Brain microvascular endothelial cell (primary cell): ENCODE measurements around the gene CAMK4.

ENCODE experiments used
- DNase-seq: peaks from one replicate; pipeline ENCODE4 v3.0.0-alpha.2; 2020
- H3K27ac ChIP-seq: fragments of 250-450 bp; sonication (Bioruptor Pico); 2 replicates; pipeline ENCODE4 v1.5.1; 2020; ENCODE audit warnings: mild to moderate bottlenecking, moderate library complexity
- H3K27me3 ChIP-seq: fragments of 250-450 bp; sonication (Bioruptor Pico); replicated peaks from 2 replicates; pipeline ENCODE4 v1.5.1; 2020; ENCODE audit warnings: mild to moderate bottlenecking
- H3K36me3 ChIP-seq: fragments of 250-450 bp; sonication (Bioruptor Pico); replicated peaks from 2 replicates; pipeline ENCODE4 v1.5.1; 2020; ENCODE audit warnings: mild to moderate bottlenecking
- H3K4me3 ChIP-seq: 2 replicates; pipeline ENCODE4 v1.5.1; 2011; ENCODE audit warnings: low read depth, mild to moderate bottlenecking, control low read depth, low read length, moderate library complexity
- CTCF ChIP-seq: IDR thresholded peaks from 2 replicates; pipeline ENCODE4 v1.5.1; 2011; ENCODE audit warnings: low read depth, mild to moderate bottlenecking, moderate library complexity, low read length, control low read depth, inconsistent platforms; ENCODE audit errors: missing control alignments
- in situ Hi-C: cut with HindIII; loops from 2 replicates; pipeline ENCODE4 v1.10.0; 2017; ENCODE audit warnings: low sequenced_read_pairs, low pct_ligation_motif_present

CAMK4 gene

GRCh38 chr5:111514087-111514486, 289.9 kb downstream of the CAMK4 start:
- Histone ChIP-seq H3K36me3 (peaks cover 4% of the 10 kb centered on the region), H3K27me3 (no peaks in the 10 kb centered on the region), H3K4me3 (no peak overlapping the region), H3K27ac (no peak overlapping the region)
- no peak for TF ChIP-seq CTCF
- DNase-seq = no peak
- in situ Hi-C loops = no loop called here

- no peak for DNase-seq
- no peak for TF ChIP-seq CTCF
- in situ Hi-C loops = no loop called here
- Histone ChIP-seq H3K27me3 (no peaks in the 10 kb centered on the region), H3K27ac (no peak overlapping the region), H3K36me3 (no peaks in the 10 kb centered on the region), H3K4me3 (no peak overlapping the region)
These were observed 293.8 kb downstream of the CAMK4 start for GRCh38 chr5:111517853-111518501.

- TF ChIP-seq CTCF = no peak
- Histone ChIP-seq H3K27ac (no peak overlapping the region), H3K27me3 (no peaks in the 10 kb centered on the region), H3K4me3 (no peak overlapping the region), H3K36me3 (no peaks in the 10 kb centered on the region)
- in situ Hi-C loops = no loop called here
- no peak for DNase-seq
These were observed 294.6 kb downstream of the CAMK4 start for GRCh38 chr5:111518777-111519176.

GRCh38 chr5:111520908-111521307, 296.7 kb downstream of the CAMK4 start:
- H3K27ac ChIP-seq = no peak overlapping the region
- in situ Hi-C loops = no loop called here
- H3K4me3 ChIP-seq = no peak overlapping the region
- H3K36me3 ChIP-seq = no peaks in the 10 kb centered on the region
- no peak for TF ChIP-seq CTCF
- H3K27me3 ChIP-seq = no peaks in the 10 kb centered on the region
- DNase-seq = no peak

- no peak overlapping the region for H3K27ac ChIP-seq
- H3K4me3 ChIP-seq = no peak overlapping the region
- in situ Hi-C loops = no loop called here
- TF ChIP-seq CTCF = no peak
- no peaks in the 10 kb centered on the region for H3K36me3 ChIP-seq
- no peaks in the 10 kb centered on the region for H3K27me3 ChIP-seq
- no peak for DNase-seq
These were observed 303.9 kb downstream of the CAMK4 start for GRCh38 chr5:111528056-111528455.

- peak overlapping the region; percentile 1 for H3K4me3 ChIP-seq
- in situ Hi-C loops = no loop called here
- no peak for TF ChIP-seq CTCF
- peak; percentile 98 for DNase-seq
- H3K27me3 ChIP-seq = no peaks in the 10 kb centered on the region
- H3K27ac ChIP-seq = peak overlapping the region; percentile 86
- no peaks in the 10 kb centered on the region for H3K36me3 ChIP-seq
These were observed 306.1 kb downstream of the CAMK4 start for GRCh38 chr5:111530298-111530740.
